Type B pancreatic cell (in vitro differentiated cells): ENCODE results near the gene SMAD3. TPM values are rescaled to one million over a fixed set of nuclear protein-coding genes. Genes with fewer than 3 reads are reported as not detected.

ENCODE experiments used
- DNase-seq: peaks from one replicate; pipeline ENCODE4 v3.0.0; 2021; ENCODE audit warnings: mixed read lengths; ENCODE audit not compliant: unreplicated experiment; ENCODE audit errors: extremely low spot score
- H3K27ac Mint-ChIP-seq: 2 replicates; pipeline ENCODE4 v1.8.0; 2021; ENCODE audit warnings: mild to moderate bottlenecking, mixed read lengths
- H3K27me3 Mint-ChIP-seq: 2 replicates; pipeline ENCODE4 v1.8.0; 2021; ENCODE audit warnings: mixed read lengths
- H3K36me3 Mint-ChIP-seq: 2 replicates; pipeline ENCODE4 v1.8.0; 2021; ENCODE audit warnings: mixed read lengths
- H3K4me1 Mint-ChIP-seq: one replicate; pipeline ENCODE4 v1.8.0; 2021; ENCODE audit warnings: mixed read lengths; ENCODE audit not compliant: unreplicated experiment
- H3K4me3 Mint-ChIP-seq: 2 replicates; pipeline ENCODE4 v1.8.0; 2021; ENCODE audit warnings: mild to moderate bottlenecking, mixed read lengths
- H3K9me3 Mint-ChIP-seq: 2 replicates; pipeline ENCODE4 v1.8.0; 2021; ENCODE audit warnings: mixed read lengths
- total RNA-seq: library from RNA; stranded (reverse); gene quantifications from 2 replicates; pipeline ENCODE4 v1.2.1, GENCODE V29; 2021; ENCODE audit warnings: low replicate concordance
- TF ChIP-seq, protein P1 (sequence below): fragments of 200-600 bp; sonication (generic); conservative IDR thresholded peaks from 2 replicates; pipeline ENCODE4 v1.5.0; 2021; ENCODE audit warnings: antibody characterized with exemption, mild to moderate bottlenecking

SMAD3 gene
- total RNA-seq, 1 donor from 2014 or later = 52.0 TPM

GRCh38 chr15:67049351-67050044, 15.9 kb upstream of the SMAD3 start:
- Mint-ChIP-seq H3K4me1 (peaks cover 38% of the 10 kb centered on the region), H3K9me3 (peaks cover 3% of the 10 kb centered on the region), H3K36me3 (no peaks in the 10 kb centered on the region), H3K27ac (peak overlapping the region; percentile 96), H3K27me3 (no peaks in the 10 kb centered on the region), H3K4me3 (no peak overlapping the region)
- no peak for DNase-seq
- TF ChIP-seq, protein P1, sequence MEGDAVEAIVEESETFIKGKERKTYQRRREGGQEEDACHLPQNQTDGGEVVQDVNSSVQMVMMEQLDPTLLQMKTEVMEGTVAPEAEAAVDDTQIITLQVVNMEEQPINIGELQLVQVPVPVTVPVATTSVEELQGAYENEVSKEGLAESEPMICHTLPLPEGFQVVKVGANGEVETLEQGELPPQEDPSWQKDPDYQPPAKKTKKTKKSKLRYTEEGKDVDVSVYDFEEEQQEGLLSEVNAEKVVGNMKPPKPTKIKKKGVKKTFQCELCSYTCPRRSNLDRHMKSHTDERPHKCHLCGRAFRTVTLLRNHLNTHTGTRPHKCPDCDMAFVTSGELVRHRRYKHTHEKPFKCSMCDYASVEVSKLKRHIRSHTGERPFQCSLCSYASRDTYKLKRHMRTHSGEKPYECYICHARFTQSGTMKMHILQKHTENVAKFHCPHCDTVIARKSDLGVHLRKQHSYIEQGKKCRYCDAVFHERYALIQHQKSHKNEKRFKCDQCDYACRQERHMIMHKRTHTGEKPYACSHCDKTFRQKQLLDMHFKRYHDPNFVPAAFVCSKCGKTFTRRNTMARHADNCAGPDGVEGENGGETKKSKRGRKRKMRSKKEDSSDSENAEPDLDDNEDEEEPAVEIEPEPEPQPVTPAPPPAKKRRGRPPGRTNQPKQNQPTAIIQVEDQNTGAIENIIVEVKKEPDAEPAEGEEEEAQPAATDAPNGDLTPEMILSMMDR = no peak

GRCh38 chr15:67050062-67050461, 15.3 kb upstream of the SMAD3 start:
- H3K9me3 Mint-ChIP-seq = peaks cover 3% of the 10 kb centered on the region
- peak overlapping the region; percentile 96 for H3K27ac Mint-ChIP-seq
- peaks cover 38% of the 10 kb centered on the region for H3K4me1 Mint-ChIP-seq
- no peak overlapping the region for H3K4me3 Mint-ChIP-seq
- no peaks in the 10 kb centered on the region for H3K36me3 Mint-ChIP-seq
- no peaks in the 10 kb centered on the region for H3K27me3 Mint-ChIP-seq
- TF ChIP-seq, protein P1 = no peak
- no peak for DNase-seq

DNA sequence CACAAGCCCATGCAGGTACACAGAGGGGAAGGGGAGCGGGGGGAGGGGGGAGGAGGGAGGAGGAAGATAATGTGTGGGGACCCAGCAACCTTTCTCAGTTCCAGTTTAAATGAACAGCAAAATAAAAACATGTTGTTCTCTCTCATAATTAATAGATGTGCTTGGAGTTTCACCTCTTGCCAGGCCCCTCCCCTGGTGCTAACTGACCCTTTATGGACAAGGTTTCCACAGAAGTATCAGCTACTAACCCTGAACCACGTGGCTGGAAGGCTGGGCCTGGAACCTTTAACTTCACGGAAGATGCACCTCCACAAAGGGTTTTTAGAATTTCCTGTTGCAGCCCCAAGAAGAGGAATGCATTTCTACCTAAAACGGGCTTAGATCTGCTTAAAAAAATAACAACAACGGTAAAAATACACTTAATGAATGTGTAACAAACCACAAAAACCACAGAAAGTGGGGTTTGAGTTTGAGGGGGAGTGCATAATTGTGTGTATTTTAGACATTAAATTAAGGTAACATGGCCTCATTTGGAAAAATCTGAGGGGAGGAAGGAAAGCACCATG, 14.8 kb upstream of the SMAD3 start:
- Mint-ChIP-seq H3K36me3 (no peaks in the 10 kb centered on the region), H3K4me1 (peaks cover 38% of the 10 kb centered on the region), H3K4me3 (no peak overlapping the region), H3K9me3 (peaks cover 3% of the 10 kb centered on the region), H3K27ac (no peak overlapping the region), H3K27me3 (no peaks in the 10 kb centered on the region)
- no peak for DNase-seq
- TF ChIP-seq, protein P1 = no peak

DNA sequence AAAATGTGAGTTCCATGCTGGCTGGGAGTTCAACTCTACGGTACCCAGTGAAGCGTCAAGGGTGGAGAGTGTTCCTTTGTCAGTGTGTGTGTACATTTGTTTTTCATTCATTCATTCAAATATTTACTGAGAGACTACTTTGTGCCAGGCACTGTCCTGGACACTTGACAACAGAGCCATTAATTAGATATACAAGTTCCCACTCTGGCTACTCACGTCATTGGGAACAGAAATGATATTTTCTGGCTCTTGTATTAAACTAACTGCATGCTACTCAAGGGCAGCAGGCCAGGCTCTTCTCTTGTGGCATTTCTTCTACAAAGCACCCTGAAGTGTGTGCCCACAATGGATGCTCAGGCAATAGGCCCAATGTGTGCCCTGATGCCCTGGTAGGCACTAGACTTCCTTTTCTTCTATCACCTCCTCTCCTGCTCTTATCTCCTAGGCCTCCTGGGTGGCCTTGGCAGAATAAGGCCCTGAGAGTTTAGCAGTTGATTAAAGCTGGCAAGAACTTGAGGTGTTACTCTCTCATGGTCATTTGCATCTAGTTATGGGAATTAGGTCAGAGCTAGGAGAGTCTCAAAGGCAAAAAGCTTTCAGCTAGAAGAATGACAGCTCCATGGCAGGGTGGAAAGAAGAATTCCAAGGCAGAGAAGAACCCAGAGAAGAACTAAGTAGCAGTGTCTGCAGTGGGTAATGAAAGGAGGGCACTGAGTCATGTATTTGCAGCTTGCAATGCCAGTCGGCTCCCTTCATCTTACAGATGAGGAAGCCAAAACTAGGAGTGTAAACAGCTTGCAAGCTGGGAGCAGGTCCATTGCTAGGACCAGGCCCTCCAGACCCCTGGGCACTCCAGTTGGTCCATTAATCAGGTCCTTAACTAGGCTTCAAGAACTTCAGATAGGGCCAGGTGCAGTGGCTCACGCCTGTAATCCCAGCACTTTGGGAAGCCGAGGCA, 14.0 kb upstream of the SMAD3 start:
- no peak overlapping the region for H3K27ac Mint-ChIP-seq
- TF ChIP-seq, protein P1 = no peak
- H3K36me3 Mint-ChIP-seq = no peaks in the 10 kb centered on the region
- no peak for DNase-seq
- H3K9me3 Mint-ChIP-seq = peaks cover 3% of the 10 kb centered on the region
- peaks cover 38% of the 10 kb centered on the region for H3K4me1 Mint-ChIP-seq
- H3K27me3 Mint-ChIP-seq = no peaks in the 10 kb centered on the region
- H3K4me3 Mint-ChIP-seq = no peak overlapping the region

- H3K27ac Mint-ChIP-seq = peak overlapping the region; percentile 14
These were observed 10.7 kb upstream of the SMAD3 start for GRCh38 chr15:67054676-67055075.

More at GRCh38 chr15:67054676-67055075, 10.7 kb upstream of the SMAD3 start:
- no peaks in the 10 kb centered on the region for H3K27me3 Mint-ChIP-seq
- TF ChIP-seq, protein P1 = no peak
- H3K4me3 Mint-ChIP-seq = no peak overlapping the region
- H3K9me3 Mint-ChIP-seq = no peaks in the 10 kb centered on the region
- no peak for DNase-seq
- peaks cover 25% of the 10 kb centered on the region for H3K4me1 Mint-ChIP-seq
- no peaks in the 10 kb centered on the region for H3K36me3 Mint-ChIP-seq
